Thyroid gland (tissue), 4 donors: Measurements from ENCODE around the gene S100A16. TPM values are rescaled to one million over a fixed set of nuclear protein-coding genes. Genes with fewer than 3 reads are reported as not detected.

Experiments
- DNase-seq, 2 donors: peaks; one replicate each; pipeline ENCODE4 v3.0.0-alpha.2; 2019
- H3K27ac ChIP-seq, 3 donors: fragments of 200-600 bp; sonication (generic); 1 replicate in 2 of 3; 2 replicates in 1 of 3; pipeline ENCODE4 v1.5.1; 2016 to 2019; ENCODE audit warnings: mild to moderate bottlenecking in 1 of 3, moderate library complexity in 1 of 3
- H3K27me3 ChIP-seq: fragments of 200-600 bp; sonication (generic); one replicate; pipeline ENCODE4 v1.5.1; 2019
- H3K36me3 ChIP-seq, 2 donors: fragments of 200-600 bp; sonication (generic); one replicate each; pipeline ENCODE4 v1.5.1; 2016 to 2019
- H3K4me1 ChIP-seq, 2 donors: fragments of 200-600 bp; sonication (generic); one replicate each; pipeline ENCODE4 v1.5.1; 2017 to 2019
- H3K4me3 ChIP-seq, 3 donors: fragments of 200-600 bp; sonication (generic); replicated peaks in 1 of 3; 1 replicate in 2 of 3; 2 replicates in 1 of 3; pipeline ENCODE4 v1.5.1; 2016; ENCODE audit warnings: mild to moderate bottlenecking in 1 of 3
- H3K9me3 ChIP-seq: fragments of 200-600 bp; sonication (generic); one replicate; pipeline ENCODE4 v1.5.1; 2017
- CTCF ChIP-seq, 6 experiments: fragments of 200-600 bp in 3 of 6; fragments of 450-650 bp in 3 of 6; sonication (generic) in 3 of 6; IDR thresholded peaks; one replicate each; pipeline ENCODE4 v1.5.1; 2016 to 2019; ENCODE audit warnings: antibody characterized with exemption in 6 of 6, mild to moderate bottlenecking in 2 of 6, inconsistent platforms in 1 of 6, moderate library complexity in 1 of 6
- POLR2A ChIP-seq, 2 donors: fragments of 450-650 bp; IDR thresholded peaks; one replicate each; pipeline ENCODE4 v1.6.1; 2017; ENCODE audit warnings: antibody characterized with exemption in 2 of 2, mild to moderate bottlenecking in 2 of 2, moderate library complexity in 1 of 2
- WGBS, 2 donors: methylation state at CpG; one replicate each; pipeline ENCODE4 v1.1.5; 2017; 5-methylcytosine and 5-hydroxymethylcytosine counted together
- intact Hi-C: fragments of 100-400 bp; cut with DNase I; formaldehyde crosslinking; loops from one replicate; pipeline ENCODE4 v1.15.1; 2023
- total RNA-seq, 4 donors: library from RNA; depleted of rRNA; stranded (reverse); fragments of >200 nt; gene quantifications; one replicate each; pipeline ENCODE4 v1.2.3, GENCODE V29; 2016

S100A16 gene
- total RNA-seq = 100 to 1,000 TPM in 1 of 4 donors, 10 to 100 TPM in 3; 62.7 to 104 (median 76.3) TPM

GRCh38 chr1:153612755-153613331 lies at the start of gene S100A16:
S100A16 (minus strand) TSS chr1:153613137; CDS start chr1:153608151, 4,986 bp downstream.
- no peaks in the 10 kb centered on the region for H3K27me3 ChIP-seq
- peak within 1 kb of the TSS; percentile 3 to 74 (median 59) for H3K4me3 ChIP-seq
- no peaks in the 10 kb centered on the region for H3K9me3 ChIP-seq
- peak; percentile 92 to 94 for DNase-seq
- H3K4me1 ChIP-seq = peaks cover 77 to 90% of the 10 kb centered on the region in 2 donors
- intact Hi-C loops = loop anchor here (5.0 kb wide), 1 partner anchor 36 kb away; no protein-coding TSS in a partner anchor
- WGBS, 2 donors = 17 to 22% methylated on average over 6 to 9 of the region's 9 CpGs
- TF ChIP-seq CTCF (IDR thresholded peaks at IDR 0.05) (peak in 1 of 6 experiments; percentile 24), POLR2A (IDR thresholded peaks at IDR 0.05) (peak; percentile 51 to 91)
- H3K36me3 ChIP-seq = peaks cover 0 to under 1% of the 10 kb centered on the region in 2 donors
- peak within 1 kb of the TSS; percentile 89 to 93 (median 91) for H3K27ac ChIP-seq

GRCh38 chr1:153662269-153662668 lies 49.3 kb upstream of the S100A16 start:
- H3K9me3 ChIP-seq = no peaks in the 10 kb centered on the region
- intact Hi-C loops = loop anchor here (10.0 kb wide), 1 partner anchor 87 kb away; no protein-coding TSS in a partner anchor
- TF ChIP-seq CTCF (IDR thresholded peaks at IDR 0.05) (no peak), POLR2A (IDR thresholded peaks at IDR 0.05) (no peak)
- 62 to 70% methylated on average over 2 of the region's 2 CpGs for WGBS, 2 donors
- no peaks in the 10 kb centered on the region for H3K27me3 ChIP-seq
- no peak for DNase-seq
- H3K36me3 ChIP-seq = peaks cover 65 to 68% of the 10 kb centered on the region in 2 donors
- H3K4me3 ChIP-seq = no peak overlapping the region
- no peak overlapping the region for H3K27ac ChIP-seq
- H3K4me1 ChIP-seq = peaks cover 8 to 16% of the 10 kb centered on the region in 2 donors

GRCh38 chr1:153661111-153661708 lies 48.3 kb upstream of the S100A16 start:
- no peaks in the 10 kb centered on the region for H3K9me3 ChIP-seq
- intact Hi-C loops = loop anchor here (10.0 kb wide), 1 partner anchor 86 kb away; no protein-coding TSS in a partner anchor
- 64 to 85% methylated on average over 8 to 9 of the region's 9 CpGs for WGBS, 2 donors
- no peaks in the 10 kb centered on the region for H3K27me3 ChIP-seq
- peaks cover 8 to 16% of the 10 kb centered on the region in 2 donors for H3K4me1 ChIP-seq
- no peak overlapping the region for H3K4me3 ChIP-seq
- no peak for DNase-seq
- H3K27ac ChIP-seq = no peak overlapping the region
- TF ChIP-seq CTCF (IDR thresholded peaks at IDR 0.05) (no peak), POLR2A (IDR thresholded peaks at IDR 0.05) (no peak)
- H3K36me3 ChIP-seq = peaks cover 54 to 57% of the 10 kb centered on the region in 2 donors

GRCh38 chr1:153659656-153660055 lies 46.7 kb upstream of the S100A16 start:
- no peak for DNase-seq
- H3K9me3 ChIP-seq = no peaks in the 10 kb centered on the region
- no peaks in the 10 kb centered on the region for H3K27me3 ChIP-seq
- peaks cover 8 to 16% of the 10 kb centered on the region in 2 donors for H3K4me1 ChIP-seq
- peaks cover 38 to 41% of the 10 kb centered on the region in 2 donors for H3K36me3 ChIP-seq
- H3K4me3 ChIP-seq = no peak overlapping the region
- intact Hi-C loops = loop anchor here (10.0 kb wide), 1 partner anchor 85 kb away; no protein-coding TSS in a partner anchor
- no peak for TF ChIP-seq POLR2A (IDR thresholded peaks at IDR 0.05)
- TF ChIP-seq CTCF (IDR thresholded peaks at IDR 0.05) = no peak
- H3K27ac ChIP-seq = peak overlapping the region in 1 of 3 donors; percentile 97
- 73 to 77% methylated on average over 9 of the region's 9 CpGs for WGBS, 2 donors

- no peaks in the 10 kb centered on the region for H3K9me3 ChIP-seq
- intact Hi-C loops = no loop called here
- peaks cover 8 to 16% of the 10 kb centered on the region in 2 donors for H3K4me1 ChIP-seq
- H3K27ac ChIP-seq = peak overlapping the region; percentile 95 to 97 (median 96)
- no peak for TF ChIP-seq POLR2A (IDR thresholded peaks at IDR 0.05)
- TF ChIP-seq CTCF (IDR thresholded peaks at IDR 0.05) = no peak
- H3K27me3 ChIP-seq = no peaks in the 10 kb centered on the region
- no peak for DNase-seq
- H3K36me3 ChIP-seq = peaks cover 33 to 36% of the 10 kb centered on the region in 2 donors
- peak overlapping the region; percentile 56 to 77 (median 59) for H3K4me3 ChIP-seq
- 16 to 28% methylated on average over 8 of the region's 8 CpGs for WGBS, 2 donors
Observed at GRCh38 chr1:153659175-153659534, 46.2 kb upstream of the S100A16 start.
